ENCODE measurements around the gene MATCAP1. TPM values are rescaled to one million over a fixed set of nuclear protein-coding genes. Genes with fewer than 3 reads are reported as not detected.

The MATCAP1 gene
- total RNA-seq, 4 donors from 2014 or later, result 20.3 to 50.0 (median 32.4) TPM

DNA sequence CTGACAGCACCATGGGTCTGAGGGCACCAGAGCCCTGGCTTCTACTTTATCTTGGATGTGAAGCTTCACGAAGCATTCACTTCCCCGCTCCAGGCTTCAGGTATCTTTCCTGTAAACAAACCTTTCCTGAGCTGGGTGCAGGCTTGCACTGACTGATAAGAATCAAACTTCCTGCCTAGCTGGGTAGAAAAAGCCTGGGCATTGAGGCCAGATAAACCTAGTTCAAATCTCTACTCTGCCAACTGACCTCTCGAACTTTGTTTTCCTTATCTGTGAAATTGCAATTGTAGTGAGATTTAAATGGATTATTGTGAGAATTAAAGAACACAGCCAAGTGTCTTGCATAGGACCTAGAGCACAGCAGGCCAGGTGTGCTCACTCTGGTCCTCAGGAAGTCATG lies 40.2 kb upstream of the MATCAP1 start:
- no peak overlapping the region for H3K27ac ChIP-seq

GRCh38 chr16:67216612-67217490 lies 33.1 kb upstream of the MATCAP1 start:
- TF ChIP-seq POLR2A (IDR thresholded peaks at IDR 0.05) (no peak), CTCF (IDR thresholded peaks at IDR 0.05) (no peak)
- DNase-seq, result no peak
- no peaks in the 10 kb centered on the region for H3K9me3 ChIP-seq
- H3K27me3 ChIP-seq, result no peaks in the 10 kb centered on the region
- no peaks in the 10 kb centered on the region for H3K4me1 ChIP-seq
- H3K4me3 ChIP-seq (replicated peaks in 1 of 3), result no peak overlapping the region
- whole genome bisulfite sequencing, 2 donors, result 70 to 73% methylated on average over 18 of the region's 18 CpGs
- H3K36me3 ChIP-seq, result no peaks in the 10 kb centered on the region
- peak overlapping the region in 2 of 3 donors; percentile 43 to 51 for H3K27ac ChIP-seq
- intact Hi-C loops (cut with DNase I), result no loop called here

More for the DNA sequence above, 40.2 kb upstream of the MATCAP1 start:
- no peaks in the 10 kb centered on the region for H3K27me3 ChIP-seq
- H3K9me3 ChIP-seq, result no peaks in the 10 kb centered on the region
- TF ChIP-seq CTCF (IDR thresholded peaks at IDR 0.05) (no peak), POLR2A (IDR thresholded peaks at IDR 0.05) (no peak)
- H3K4me1 ChIP-seq, result peaks cover 14% of the 10 kb centered on the region in 2 donors
- intact Hi-C loops (cut with DNase I), result no loop called here
- no peak overlapping the region for H3K4me3 ChIP-seq (replicated peaks in 1 of 3)
- no peak for DNase-seq
- H3K36me3 ChIP-seq, result peaks cover 8 to 10% of the 10 kb centered on the region in 2 donors
- 47 to 52% methylated on average over 3 of the region's 3 CpGs for WGBS, 2 donors

DNA sequence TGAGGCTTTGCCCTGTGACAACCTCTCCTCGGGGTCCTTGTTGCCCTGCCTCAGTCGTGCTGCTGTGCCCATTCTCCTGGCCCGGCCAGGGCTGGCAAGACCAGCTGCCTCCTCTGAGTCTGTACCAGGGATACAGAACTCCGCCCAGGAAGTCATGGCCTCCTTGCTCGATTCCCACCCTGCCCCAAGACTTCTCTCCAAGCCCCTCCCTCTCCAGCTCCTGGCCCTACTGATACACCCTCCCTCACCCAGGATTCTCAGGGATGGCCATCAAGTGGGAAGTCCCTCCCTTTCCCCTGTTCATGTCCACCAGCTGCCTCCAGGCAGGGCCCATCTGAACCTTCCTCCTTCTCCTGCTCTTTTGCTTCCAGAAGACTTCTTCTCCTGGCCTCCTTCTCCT lies 31.9 kb upstream of the MATCAP1 start:
- DNase-seq, result no peak
- H3K27ac ChIP-seq, result no peak overlapping the region

DNA sequence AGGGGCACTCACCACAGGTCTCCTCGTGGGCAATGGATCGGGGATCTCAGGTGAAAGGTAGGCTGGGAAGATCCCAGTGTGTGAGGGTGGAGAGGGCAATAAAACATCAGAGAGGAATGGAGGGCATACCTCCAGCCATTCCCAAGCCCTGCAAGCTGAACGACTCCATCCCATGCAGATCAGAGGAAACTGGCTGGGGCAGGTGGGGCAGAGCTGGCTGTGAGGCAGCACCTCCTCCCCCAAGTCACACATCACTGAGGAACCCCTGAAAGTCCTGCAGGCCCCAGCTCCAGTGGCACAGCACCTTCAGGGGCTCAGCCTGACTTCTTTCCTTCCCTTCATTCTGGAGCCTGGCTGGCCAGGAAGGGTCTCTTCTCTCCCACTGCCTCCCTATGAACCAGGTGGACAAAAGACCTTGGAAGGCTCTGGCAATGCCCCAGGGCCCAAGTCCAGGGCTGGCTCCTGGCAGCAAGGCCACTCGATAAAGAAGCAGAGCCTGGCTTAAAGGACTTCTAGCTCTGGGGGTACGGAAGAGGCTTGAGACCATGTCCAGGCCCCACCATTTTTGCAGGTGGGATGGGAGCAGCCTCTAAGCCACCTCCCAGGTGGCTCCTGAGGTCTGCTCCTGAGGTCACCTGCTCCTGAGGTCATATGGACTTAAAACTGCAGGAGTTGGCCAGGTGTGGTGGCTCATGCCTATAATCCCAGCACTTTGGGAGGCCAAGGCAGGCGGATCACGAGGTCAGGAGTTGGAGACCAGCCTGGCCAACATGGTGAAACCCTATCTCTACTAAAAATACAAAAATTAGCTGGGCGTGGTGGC lies 29.6 kb upstream of the MATCAP1 start:
- intact Hi-C loops (cut with DNase I), result no loop called here
- Histone ChIP-seq H3K4me3 (replicated peaks in 1 of 3) (no peak overlapping the region), H3K27me3 (no peaks in the 10 kb centered on the region), H3K27ac (no peak overlapping the region), H3K9me3 (no peaks in the 10 kb centered on the region), H3K4me1 (no peaks in the 10 kb centered on the region), H3K36me3 (no peaks in the 10 kb centered on the region)
- TF ChIP-seq POLR2A (IDR thresholded peaks at IDR 0.05), result no peak
- TF ChIP-seq CTCF (IDR thresholded peaks at IDR 0.05), result no peak
- DNase-seq, result peak in 1 of 2 donors; percentile 33
- 76 to 77% methylated on average over 7 to 8 of the region's 8 CpGs for WGBS, 2 donors

More for the DNA sequence above, 31.9 kb upstream of the MATCAP1 start:
- no peak for TF ChIP-seq CTCF (IDR thresholded peaks at IDR 0.05)
- TF ChIP-seq POLR2A (IDR thresholded peaks at IDR 0.05), result no peak
- Histone ChIP-seq H3K4me1 (no peaks in the 10 kb centered on the region), H3K9me3 (no peaks in the 10 kb centered on the region), H3K36me3 (no peaks in the 10 kb centered on the region), H3K27me3 (no peaks in the 10 kb centered on the region), H3K4me3 (replicated peaks in 1 of 3) (no peak overlapping the region)
- intact Hi-C loops (cut with DNase I), result no loop called here
- 63 to 69% methylated on average over 5 of the region's 5 CpGs for WGBS, 2 donors

Data from thyroid gland (tissue), 4 donors.